Measurements from ENCODE around the gene TMPRSS3. TPM values are rescaled to one million over a fixed set of nuclear protein-coding genes. Genes with fewer than 3 reads are reported as not detected.

Gene TMPRSS3
- polyA plus RNA-seq, 2 of the 4 experiments (the other 2 are of a cell fraction), result 0.10 to 0.12 TPM

GRCh38 chr21:42343556-42343955, 52.3 kb downstream of the TMPRSS3 start:
- H3K4me2 ChIP-seq, result no peak overlapping the region
- DNase-seq (ENCODE audit: low read depth in 1 of 2, low spot score in 1 of 2) (no peak), FAIRE-seq (no peak), ATAC-seq (no peak)
- WGBS (ENCODE audit: missing lambda C conversion rate), result 75% methylated on average over 6 of the region's 6 CpGs
- H3K4me1 ChIP-seq, result no peaks in the 10 kb centered on the region
- H3K9me3 ChIP-seq, result no peaks in the 10 kb centered on the region
- no peak for TF ChIP-seq FOSB (CRISPR knock-in tag; IDR thresholded peaks at IDR 0.05)
- no peak for TF ChIP-seq ATOH8 (CRISPR knock-in tag; IDR thresholded peaks at IDR 0.05; ENCODE audit: low read depth)
- TF ChIP-seq EP300 (IDR thresholded peaks at IDR 0.05), result no peak
- no peak for TF ChIP-seq TP53 (CRISPR knock-in tag; IDR thresholded peaks at IDR 0.05)
- TF ChIP-seq CTCF (IDR thresholded peaks at IDR 0.05), result no peak
- TF ChIP-seq USF2 (IDR thresholded peaks at IDR 0.05), result no peak
- no peak for TF ChIP-seq FOXS1 (CRISPR knock-in tag; IDR thresholded peaks at IDR 0.05)
- TF ChIP-seq GATA3 (IDR thresholded peaks at IDR 0.05; ENCODE audit: borderline replicate concordance), result no peak
- TF ChIP-seq BHLHE40 (IDR thresholded peaks at IDR 0.05; ENCODE audit: low read depth, low read length), result no peak
- TF ChIP-seq NFE2L2 (conservative IDR thresholded peaks at IDR 0.05; ENCODE audit: low read length), result no peak
- no peak for TF ChIP-seq JUN (IDR thresholded peaks at IDR 0.05)
- TF ChIP-seq HOXA7 (CRISPR knock-in tag; IDR thresholded peaks at IDR 0.05), result no peak
- H3K4me3 ChIP-seq, result no peak overlapping the region
- no peak overlapping the region for H3K27ac ChIP-seq
- ChIA-PET CTCF (no interaction called here), POLR2A (no interaction called here)

GRCh38 chr21:42343101-42343500, 52.8 kb downstream of the TMPRSS3 start:
- POLR2A ChIA-PET, result no interaction called here
- 47% methylated on average over 5 of the region's 10 CpGs for WGBS (ENCODE audit: missing lambda C conversion rate)
- ATAC-seq (no peak), DNase-seq (ENCODE audit: low read depth in 1 of 2, low spot score in 1 of 2) (no peak), FAIRE-seq (no peak)
- Histone ChIP-seq H3K4me3 (no peak overlapping the region), H3K9me3 (no peaks in the 10 kb centered on the region), H3K4me1 (no peaks in the 10 kb centered on the region), H3K4me2 (no peak overlapping the region), H3K27ac (no peak overlapping the region)
- TF ChIP-seq CBX8 (IDR thresholded peaks at IDR 0.05) (no peak), EP300 (IDR thresholded peaks at IDR 0.05) (no peak)
- CTCF ChIA-PET, result no interaction called here

GRCh38 chr21:42341776-42342542, 53.9 kb downstream of the TMPRSS3 start:
- H3K9me3 ChIP-seq, result no peaks in the 10 kb centered on the region
- no peak for FAIRE-seq
- ChIA-PET CTCF (interaction anchor here (1.4 to 1.5 kb wide), 2 partner anchors 11 to 40 kb away, joined by 3 to 4 read pairs; no protein-coding TSS in a partner anchor), POLR2A (no interaction called here)
- no peak for ATAC-seq
- no peak for DNase-seq (ENCODE audit: low read depth in 1 of 2, low spot score in 1 of 2)
- no peaks in the 10 kb centered on the region for H3K4me1 ChIP-seq
- 88% methylated on average over 15 of the region's 15 CpGs for WGBS (ENCODE audit: missing lambda C conversion rate)
- H3K27ac ChIP-seq, result no peak overlapping the region
- no peak overlapping the region for H3K4me3 ChIP-seq
- H3K4me2 ChIP-seq, result no peak overlapping the region
- TF ChIP-seq JUNB (IDR thresholded peaks at IDR 0.05) (no peak), CBX2 (IDR thresholded peaks at IDR 0.05; ENCODE audit: borderline replicate concordance, low read depth) (no peak), KDM5A (IDR thresholded peaks at IDR 0.05) (no peak), REST (IDR thresholded peaks at IDR 0.05) (no peak), TFCP2L1 (CRISPR knock-in tag; IDR thresholded peaks at IDR 0.05) (no peak), FOXS1 (CRISPR knock-in tag; IDR thresholded peaks at IDR 0.05) (no peak), NR3C1 (IDR thresholded peaks at IDR 0.05) (no peak), PBX3 (IDR thresholded peaks at IDR 0.05) (no peak), USF2 (IDR thresholded peaks at IDR 0.05) (no peak), EP300 (IDR thresholded peaks at IDR 0.05) (no peak), GATA3 (IDR thresholded peaks at IDR 0.05; ENCODE audit: borderline replicate concordance) (no peak), CHD2 (IDR thresholded peaks at IDR 0.05; ENCODE audit: low read length, partially characterized antibody) (no peak), HMGXB4 (CRISPR knock-in tag; IDR thresholded peaks at IDR 0.05; ENCODE audit: borderline replicate concordance) (no peak), HOXA7 (CRISPR knock-in tag; IDR thresholded peaks at IDR 0.05) (no peak)
